Mesendoderm (in vitro differentiated cells): ENCODE results near the gene POLN.

Source experiments
- DNase-seq: peaks from one replicate; pipeline ENCODE4 v3.0.0; 2013
- H2AK5ac ChIP-seq: 2 replicates; pipeline ENCODE4 v1.6.1; 2013; ENCODE audit warnings: low read length, inconsistent platforms
- H2BK120ac ChIP-seq: 2 replicates; pipeline ENCODE4 v1.6.1; 2013; ENCODE audit warnings: low read depth, mild to moderate bottlenecking, low read length, moderate library complexity, mixed read lengths
- H2BK15ac ChIP-seq: replicated peaks from 2 replicates; pipeline ENCODE4 v1.6.1; 2013; ENCODE audit warnings: low read depth, mild to moderate bottlenecking, moderate library complexity
- H2BK5ac ChIP-seq: 2 replicates; pipeline ENCODE4 v1.6.1; 2013; ENCODE audit warnings: low read length, inconsistent platforms
- H3K18ac ChIP-seq: 2 replicates; pipeline ENCODE4 v1.6.1; 2013; ENCODE audit warnings: mild to moderate bottlenecking, low read length, mixed read lengths
- H3K23ac ChIP-seq: one replicate; pipeline ENCODE4 v1.6.1; 2013; ENCODE audit warnings: low read length
- H3K27ac ChIP-seq: 2 replicates; pipeline ENCODE4 v1.5.1; 2013; ENCODE audit warnings: low read depth, mild to moderate bottlenecking, inconsistent platforms, low read length, moderate library complexity
- H3K27me3 ChIP-seq: 2 replicates; pipeline ENCODE4 v1.6.1; 2013; ENCODE audit warnings: low read length, control low read depth, mild to moderate bottlenecking, inconsistent platforms; ENCODE audit not compliant: insufficient read depth, poor library complexity
- H3K36me3 ChIP-seq: 2 replicates; pipeline ENCODE4 v1.6.1; 2013; ENCODE audit warnings: low read length, inconsistent platforms; ENCODE audit not compliant: control insufficient read depth, insufficient read depth
- H3K4ac ChIP-seq: one replicate; pipeline ENCODE4 v1.6.1; 2013; ENCODE audit warnings: low read depth, mild to moderate bottlenecking, low read length, moderate library complexity
- H3K4me1 ChIP-seq: 2 replicates; pipeline ENCODE4 v1.6.1; 2013; ENCODE audit warnings: low read depth, low read length, inconsistent platforms; ENCODE audit not compliant: control insufficient read depth
- H3K4me2 ChIP-seq: 2 replicates; pipeline ENCODE4 v1.6.1; 2013; ENCODE audit warnings: low read length
- H3K4me3 ChIP-seq: 2 replicates; pipeline ENCODE4 v1.5.1; 2013; ENCODE audit warnings: mild to moderate bottlenecking, low read length
- H3K56ac ChIP-seq: one replicate; pipeline ENCODE4 v1.6.1; 2013; ENCODE audit warnings: low read length
- H3K79me1 ChIP-seq: 2 replicates; pipeline ENCODE4 v1.6.1; 2013; ENCODE audit warnings: low read length, inconsistent platforms
- H3K79me2 ChIP-seq: 2 replicates; pipeline ENCODE4 v1.6.1; 2013; ENCODE audit warnings: mild to moderate bottlenecking, low read length; ENCODE audit not compliant: control insufficient read depth, insufficient read depth
- H3K9ac ChIP-seq: 2 replicates; pipeline ENCODE4 v1.6.1; 2013; ENCODE audit warnings: low read length, inconsistent platforms
- H4K5ac ChIP-seq: one replicate; pipeline ENCODE4 v1.6.1; 2013; ENCODE audit warnings: low read length
- H4K8ac ChIP-seq: one replicate; pipeline ENCODE4 v1.6.1; 2013; ENCODE audit warnings: low read depth, mild to moderate bottlenecking, control low read depth, low read length, moderate library complexity
- WGBS: extraction: QIAGEN DNeasy Blood & Tissue Kit; methylation state at CpG from one replicate; pipeline ENCODE4 v1.1.7; 2013; ENCODE audit warnings: low lambda C conversion rate, missing lambda C conversion rate; ENCODE audit not compliant: insufficient coverage; ENCODE audit errors: extremely low coverage; 5-methylcytosine and 5-hydroxymethylcytosine counted together

The POLN gene

GRCh38 chr4:2284161-2284933 lies 42.4 kb upstream of the POLN start:
- WGBS, result no CpG with 5 or more reads among the region's 23 CpGs
- Histone ChIP-seq H3K56ac (no peak overlapping the region), H2BK120ac (no peak overlapping the region), H2AK5ac (no peak overlapping the region), H4K8ac (no peak overlapping the region), H4K5ac (no peak overlapping the region), H3K79me1 (no peaks in the 10 kb centered on the region), H2BK5ac (no peak overlapping the region), H3K9ac (no peak overlapping the region), H3K23ac (no peak overlapping the region), H3K4ac (no peak overlapping the region), H3K18ac (no peak overlapping the region), H3K36me3 (no peaks in the 10 kb centered on the region), H3K27me3 (no peaks in the 10 kb centered on the region), H3K4me2 (no peak overlapping the region), H3K27ac (no peak overlapping the region), H2BK15ac (no peak overlapping the region), H3K79me2 (no peaks in the 10 kb centered on the region), H3K4me1 (no peaks in the 10 kb centered on the region), H3K4me3 (no peak overlapping the region)
- DNase-seq, result no peak

GRCh38 chr4:2283199-2283711 lies 41.3 kb upstream of the POLN start:
- Histone ChIP-seq H3K4ac (no peak overlapping the region), H3K56ac (no peak overlapping the region), H2BK5ac (no peak overlapping the region), H2AK5ac (no peak overlapping the region), H3K4me2 (no peak overlapping the region), H4K8ac (no peak overlapping the region), H3K79me2 (no peaks in the 10 kb centered on the region), H2BK120ac (no peak overlapping the region), H3K18ac (no peak overlapping the region), H3K23ac (no peak overlapping the region), H3K4me1 (no peaks in the 10 kb centered on the region), H3K9ac (no peak overlapping the region), H3K27me3 (no peaks in the 10 kb centered on the region), H3K79me1 (no peaks in the 10 kb centered on the region), H4K5ac (no peak overlapping the region), H3K4me3 (no peak overlapping the region), H2BK15ac (no peak overlapping the region), H3K36me3 (no peaks in the 10 kb centered on the region), H3K27ac (no peak overlapping the region)
- WGBS, result 100% methylated on average over 1 of the region's 3 CpGs
- no peak for DNase-seq

- DNase-seq, result no peak
- Histone ChIP-seq H2BK15ac (no peak overlapping the region), H2BK120ac (no peak overlapping the region), H3K79me2 (no peaks in the 10 kb centered on the region), H3K27ac (no peak overlapping the region), H3K4me2 (no peak overlapping the region), H4K5ac (no peak overlapping the region), H3K9ac (no peak overlapping the region), H3K56ac (no peak overlapping the region), H3K36me3 (no peaks in the 10 kb centered on the region), H2BK5ac (no peak overlapping the region), H3K23ac (no peak overlapping the region), H3K4me1 (no peaks in the 10 kb centered on the region), H3K4me3 (no peak overlapping the region), H3K79me1 (no peaks in the 10 kb centered on the region), H3K27me3 (no peaks in the 10 kb centered on the region), H2AK5ac (no peak overlapping the region), H3K4ac (no peak overlapping the region), H4K8ac (no peak overlapping the region), H3K18ac (no peak overlapping the region)
- no CpG with 5 or more reads among the region's 10 CpGs for WGBS
Observed at GRCh38 chr4:2281575-2282343, 39.8 kb upstream of the POLN start.

- Histone ChIP-seq H4K5ac (no peak overlapping the region), H3K4ac (no peak overlapping the region), H4K8ac (no peak overlapping the region), H3K27ac (no peak overlapping the region), H3K4me3 (no peak overlapping the region), H3K79me1 (no peaks in the 10 kb centered on the region), H2BK5ac (no peak overlapping the region), H3K79me2 (no peaks in the 10 kb centered on the region), H3K4me2 (no peak overlapping the region), H2AK5ac (no peak overlapping the region), H2BK15ac (no peak overlapping the region), H3K4me1 (no peaks in the 10 kb centered on the region), H3K23ac (no peak overlapping the region), H3K18ac (no peak overlapping the region), H3K36me3 (no peaks in the 10 kb centered on the region), H3K56ac (no peak overlapping the region), H3K27me3 (no peaks in the 10 kb centered on the region), H2BK120ac (no peak overlapping the region), H3K9ac (no peak overlapping the region)
- WGBS, result no CpG with 5 or more reads among the region's 13 CpGs
- no peak for DNase-seq
Observed at GRCh38 chr4:2280531-2281300, 38.8 kb upstream of the POLN start.

GRCh38 chr4:2277956-2278355 lies 36.0 kb upstream of the POLN start:
- no peak overlapping the region for H3K56ac ChIP-seq
- H3K79me2 ChIP-seq, result no peaks in the 10 kb centered on the region
- no peak overlapping the region for H2AK5ac ChIP-seq
- no peak overlapping the region for H3K9ac ChIP-seq
- no peaks in the 10 kb centered on the region for H3K79me1 ChIP-seq
- no peak overlapping the region for H3K4me2 ChIP-seq
- WGBS, result no CpG with 5 or more reads among the region's 9 CpGs
- H4K8ac ChIP-seq, result no peak overlapping the region
- H3K4me3 ChIP-seq, result no peak overlapping the region
- no peak for DNase-seq
- H3K36me3 ChIP-seq, result no peaks in the 10 kb centered on the region
- no peak overlapping the region for H3K27ac ChIP-seq
- H2BK15ac ChIP-seq, result no peak overlapping the region
- H3K27me3 ChIP-seq, result no peaks in the 10 kb centered on the region
- no peaks in the 10 kb centered on the region for H3K4me1 ChIP-seq
- H3K23ac ChIP-seq, result no peak overlapping the region
- no peak overlapping the region for H3K18ac ChIP-seq
- no peak overlapping the region for H2BK120ac ChIP-seq
- H2BK5ac ChIP-seq, result no peak overlapping the region
- no peak overlapping the region for H4K5ac ChIP-seq
- H3K4ac ChIP-seq, result no peak overlapping the region
